Esophagus muscularis mucosa (tissue), 4 donors: ENCODE results near the gene SEMA5A. TPM values are rescaled to one million over a fixed set of nuclear protein-coding genes. Genes with fewer than 3 reads are reported as not detected.

ENCODE experiments used
- DNase-seq: peaks from one replicate; pipeline ENCODE4 v3.0.0-alpha.2; 2017; ENCODE audit errors: extremely low spot score
- H3K27ac ChIP-seq, 4 donors: fragments of 200-600 bp; sonication (generic); replicated peaks in 1 of 4; 1 replicate in 3 of 4; 2 replicates in 1 of 4; pipeline ENCODE4 v1.5.1; 2016 to 2019; ENCODE audit warnings: mild to moderate bottlenecking in 1 of 4
- H3K27me3 ChIP-seq, 4 donors: fragments of 200-600 bp; sonication (generic); one replicate each; pipeline versions ENCODE4 v1.5.1 to v1.6.0; 2016 to 2019
- H3K36me3 ChIP-seq, 4 donors: fragments of 200-600 bp; sonication (generic); one replicate each; pipeline ENCODE4 v1.5.1; 2016 to 2019
- H3K4me1 ChIP-seq, 4 donors: fragments of 200-600 bp; sonication (generic); one replicate each; pipeline ENCODE4 v1.5.1; 2016 to 2019
- H3K4me3 ChIP-seq, 4 donors: fragments of 200-600 bp; sonication (generic); 1 replicate in 2 of 4; 2 replicates in 2 of 4; pipeline ENCODE4 v1.5.1; 2016 to 2019; ENCODE audit warnings: mild to moderate bottlenecking in 4 of 4, moderate library complexity in 1 of 4
- H3K9me3 ChIP-seq, 4 donors: fragments of 200-600 bp; sonication (generic); 1 replicate in 3 of 4; 2 replicates in 1 of 4; pipeline ENCODE4 v1.5.1; 2016 to 2019
- EP300 ChIP-seq: sonication (generic); formaldehyde crosslinking; IDR thresholded peaks from one replicate; pipeline ENCODE4 v1.6.1; 2017; ENCODE audit warnings: antibody characterized with exemption
- POLR2A ChIP-seq: fragments of 450-650 bp; IDR thresholded peaks from one replicate; pipeline ENCODE4 v1.6.1; 2017; ENCODE audit warnings: antibody characterized with exemption, moderate library complexity, mild to moderate bottlenecking, low read depth
- POLR2AphosphoS5 ChIP-seq, 2 donors: sonication (generic); formaldehyde crosslinking; IDR thresholded peaks; one replicate each; pipeline ENCODE4 v1.6.1; 2017; ENCODE audit warnings: antibody characterized with exemption in 2 of 2
- WGBS: methylation state at CpG from one replicate; pipeline ENCODE4 v1.1.5; 2018; 5-methylcytosine and 5-hydroxymethylcytosine counted together
- intact Hi-C: fragments of 100-400 bp; cut with DNase I; formaldehyde crosslinking; loops from one replicate; pipeline ENCODE4 v1.15.1; 2023
- total RNA-seq, 4 donors: library from RNA; depleted of rRNA; stranded (reverse); fragments of >200 nt; gene quantifications; one replicate each; pipeline versions ENCODE4 v1.1.0 to v1.2.1, GENCODE V29; 2016
- TF ChIP-seq, protein P1 (sequence below), 3 experiments: fragments of 200-600 bp in 2 of 3; fragments of 450-650 bp in 1 of 3; sonication (generic) in 2 of 3; IDR thresholded peaks; one replicate each; pipeline ENCODE4 v1.5.1; 2017 to 2019; ENCODE audit warnings: antibody characterized with exemption in 3 of 3, mild to moderate bottlenecking in 2 of 3, moderate library complexity in 1 of 3

SEMA5A gene
- total RNA-seq, 4 donors from 2014 or later = 2.1 to 5.6 (median 3.5) TPM

DNA sequence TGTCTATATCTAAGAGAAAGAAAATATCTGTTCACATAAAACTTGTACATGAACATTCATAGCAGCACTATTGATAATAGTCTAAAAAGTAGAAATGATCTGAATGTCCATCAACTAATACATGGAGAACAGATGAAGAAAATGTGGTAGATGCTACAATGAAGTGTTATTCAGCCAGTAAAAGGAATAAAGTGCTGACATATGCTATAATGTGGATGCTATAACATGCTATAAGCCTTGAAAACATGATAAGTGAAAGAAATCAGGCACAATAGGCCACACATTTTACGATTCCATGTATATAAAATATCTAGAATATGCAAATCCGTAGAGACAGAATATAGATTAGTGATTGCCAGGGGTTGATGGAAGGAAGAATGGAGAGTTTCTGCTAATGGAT, 146.8 kb downstream of the SEMA5A start:
- TF ChIP-seq POLR2A = no peak
- H3K4me3 ChIP-seq = no peak overlapping the region
- no peaks in the 10 kb centered on the region for H3K36me3 ChIP-seq
- no peak overlapping the region for H3K27ac ChIP-seq
- no peaks in the 10 kb centered on the region for H3K4me1 ChIP-seq
- H3K27me3 ChIP-seq = no peaks in the 10 kb centered on the region
- DNase-seq = no peak
- 87% methylated on average over 2 of the region's 2 CpGs for WGBS
- H3K9me3 ChIP-seq = no peaks in the 10 kb centered on the region
- intact Hi-C loops = no loop called here

DNA sequence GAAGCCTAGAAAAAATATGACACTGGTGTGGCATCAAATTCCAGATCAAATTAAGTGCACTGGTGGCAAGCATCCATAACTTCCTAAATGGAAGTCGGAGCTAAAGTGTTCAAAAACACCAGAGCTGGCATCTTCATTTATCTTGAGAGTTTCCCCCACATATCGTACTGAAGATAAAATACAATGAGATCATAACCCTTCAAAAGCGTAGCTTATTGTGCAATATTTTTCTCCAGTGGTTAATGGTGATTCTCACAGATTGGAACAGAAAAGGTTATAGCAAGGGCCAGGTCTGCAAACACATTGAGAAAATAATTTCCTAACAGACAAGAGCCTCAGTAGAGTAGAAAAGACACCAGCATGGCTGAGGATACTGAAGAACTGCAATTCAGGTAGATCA, 147.6 kb downstream of the SEMA5A start:
- Histone ChIP-seq H3K9me3 (no peaks in the 10 kb centered on the region), H3K27me3 (no peaks in the 10 kb centered on the region), H3K4me3 (no peak overlapping the region), H3K4me1 (no peaks in the 10 kb centered on the region), H3K36me3 (no peaks in the 10 kb centered on the region), H3K27ac (no peak overlapping the region)
- WGBS = 72% methylated on average over 3 of the region's 3 CpGs
- intact Hi-C loops = no loop called here
- DNase-seq = no peak
- TF ChIP-seq, protein P1, sequence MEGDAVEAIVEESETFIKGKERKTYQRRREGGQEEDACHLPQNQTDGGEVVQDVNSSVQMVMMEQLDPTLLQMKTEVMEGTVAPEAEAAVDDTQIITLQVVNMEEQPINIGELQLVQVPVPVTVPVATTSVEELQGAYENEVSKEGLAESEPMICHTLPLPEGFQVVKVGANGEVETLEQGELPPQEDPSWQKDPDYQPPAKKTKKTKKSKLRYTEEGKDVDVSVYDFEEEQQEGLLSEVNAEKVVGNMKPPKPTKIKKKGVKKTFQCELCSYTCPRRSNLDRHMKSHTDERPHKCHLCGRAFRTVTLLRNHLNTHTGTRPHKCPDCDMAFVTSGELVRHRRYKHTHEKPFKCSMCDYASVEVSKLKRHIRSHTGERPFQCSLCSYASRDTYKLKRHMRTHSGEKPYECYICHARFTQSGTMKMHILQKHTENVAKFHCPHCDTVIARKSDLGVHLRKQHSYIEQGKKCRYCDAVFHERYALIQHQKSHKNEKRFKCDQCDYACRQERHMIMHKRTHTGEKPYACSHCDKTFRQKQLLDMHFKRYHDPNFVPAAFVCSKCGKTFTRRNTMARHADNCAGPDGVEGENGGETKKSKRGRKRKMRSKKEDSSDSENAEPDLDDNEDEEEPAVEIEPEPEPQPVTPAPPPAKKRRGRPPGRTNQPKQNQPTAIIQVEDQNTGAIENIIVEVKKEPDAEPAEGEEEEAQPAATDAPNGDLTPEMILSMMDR (IDR thresholded peaks at IDR 0.05) = no peak
- TF ChIP-seq POLR2AphosphoS5 (IDR thresholded peaks at IDR 0.05) (no peak), POLR2A (no peak), EP300 (no peak)

DNA sequence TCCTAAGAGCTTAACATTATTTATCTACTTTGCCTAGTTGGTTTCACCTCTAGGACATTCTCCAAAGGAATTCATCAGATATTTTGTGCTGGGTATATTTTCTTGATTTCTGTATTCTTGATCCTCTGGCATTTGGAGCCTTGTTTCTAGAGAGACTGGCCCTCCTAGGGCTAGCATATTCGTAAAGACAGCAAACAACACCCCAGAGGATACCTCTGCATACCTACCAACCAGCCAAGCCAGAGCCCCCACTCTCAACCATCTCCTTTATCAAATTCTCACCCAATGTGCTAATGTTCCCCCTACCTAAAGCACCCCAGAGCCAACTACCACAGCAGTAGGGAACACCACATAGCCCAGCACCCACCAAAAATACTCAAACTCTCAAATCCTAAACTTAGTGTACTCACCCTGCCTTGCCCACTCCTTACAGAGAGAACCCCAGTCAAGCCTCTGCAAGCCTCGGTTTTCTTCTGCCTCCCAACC, 149.5 kb downstream of the SEMA5A start:
- H3K36me3 ChIP-seq = no peaks in the 10 kb centered on the region
- H3K27me3 ChIP-seq = no peaks in the 10 kb centered on the region
- 72% methylated on average over 2 of the region's 2 CpGs for WGBS
- H3K4me1 ChIP-seq = no peaks in the 10 kb centered on the region
- no peaks in the 10 kb centered on the region for H3K9me3 ChIP-seq
- intact Hi-C loops = no loop called here
- peak; percentile 91 for DNase-seq
- no peak overlapping the region for H3K27ac ChIP-seq
- TF ChIP-seq POLR2A (no peak), POLR2AphosphoS5 (IDR thresholded peaks at IDR 0.05) (no peak), EP300 (no peak)
- TF ChIP-seq, protein P1 (IDR thresholded peaks at IDR 0.05) = no peak
- H3K4me3 ChIP-seq = no peak overlapping the region

DNA sequence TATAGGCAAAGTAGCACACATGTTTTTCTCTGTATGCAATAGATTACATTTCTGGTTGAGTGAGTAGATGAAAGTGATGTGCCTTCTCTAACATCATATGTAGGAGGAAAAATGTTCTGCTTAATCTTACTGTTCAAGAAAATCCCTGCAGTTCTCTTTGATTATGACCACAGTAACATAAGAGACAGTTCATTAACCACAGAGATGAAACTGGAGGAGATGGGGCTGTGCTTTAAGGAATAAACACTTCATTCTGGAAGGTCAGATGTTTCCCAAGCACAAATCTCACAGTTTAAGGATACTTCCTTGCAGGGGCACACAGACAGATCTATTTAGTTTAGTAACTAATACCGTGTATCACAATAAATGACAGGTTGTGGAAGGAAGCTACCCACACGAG, 150.2 kb downstream of the SEMA5A start:
- TF ChIP-seq POLR2A = no peak
- no peak for TF ChIP-seq POLR2AphosphoS5 (IDR thresholded peaks at IDR 0.05)
- no peak for TF ChIP-seq EP300
- Histone ChIP-seq H3K36me3 (no peaks in the 10 kb centered on the region), H3K4me3 (no peak overlapping the region), H3K27ac (no peak overlapping the region), H3K27me3 (no peaks in the 10 kb centered on the region), H3K4me1 (no peaks in the 10 kb centered on the region), H3K9me3 (no peaks in the 10 kb centered on the region)
- intact Hi-C loops = no loop called here
- peak; percentile 14 for DNase-seq
- WGBS = 23% methylated on average over 2 of the region's 2 CpGs

DNA sequence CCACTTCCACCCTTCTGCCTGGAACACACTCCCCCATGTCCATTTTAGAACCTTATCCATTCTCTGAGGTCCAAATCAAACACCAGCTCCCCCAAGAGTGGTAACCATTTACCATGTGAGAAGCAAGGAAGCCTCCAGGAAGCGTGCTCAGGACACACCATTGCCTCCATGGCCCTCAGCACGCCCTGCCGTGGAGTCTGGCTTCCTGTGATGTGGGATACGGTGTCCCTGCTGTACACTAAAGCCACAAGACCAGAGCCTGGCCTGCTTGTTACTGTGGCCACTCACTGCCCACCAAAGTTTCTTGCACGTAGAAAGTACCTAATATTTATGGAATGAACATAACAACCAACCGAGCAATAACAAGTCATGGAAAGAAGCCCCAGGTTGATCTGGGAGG, 151.7 kb downstream of the SEMA5A start:
- intact Hi-C loops = no loop called here

More for the DNA sequence above, 151.7 kb downstream of the SEMA5A start:
- Histone ChIP-seq H3K36me3 (no peaks in the 10 kb centered on the region), H3K4me1 (no peaks in the 10 kb centered on the region), H3K9me3 (no peaks in the 10 kb centered on the region), H3K27me3 (no peaks in the 10 kb centered on the region), H3K4me3 (no peak overlapping the region), H3K27ac (no peak overlapping the region)
- WGBS = 69% methylated on average over 6 of the region's 6 CpGs
- DNase-seq = peak; percentile 91
- no peak for TF ChIP-seq POLR2A
- TF ChIP-seq, protein P1 (IDR thresholded peaks at IDR 0.05) = no peak
- no peak for TF ChIP-seq POLR2AphosphoS5 (IDR thresholded peaks at IDR 0.05)
- no peak for TF ChIP-seq EP300
